ENCODE results near the gene NOG.

NOG gene

DNA sequence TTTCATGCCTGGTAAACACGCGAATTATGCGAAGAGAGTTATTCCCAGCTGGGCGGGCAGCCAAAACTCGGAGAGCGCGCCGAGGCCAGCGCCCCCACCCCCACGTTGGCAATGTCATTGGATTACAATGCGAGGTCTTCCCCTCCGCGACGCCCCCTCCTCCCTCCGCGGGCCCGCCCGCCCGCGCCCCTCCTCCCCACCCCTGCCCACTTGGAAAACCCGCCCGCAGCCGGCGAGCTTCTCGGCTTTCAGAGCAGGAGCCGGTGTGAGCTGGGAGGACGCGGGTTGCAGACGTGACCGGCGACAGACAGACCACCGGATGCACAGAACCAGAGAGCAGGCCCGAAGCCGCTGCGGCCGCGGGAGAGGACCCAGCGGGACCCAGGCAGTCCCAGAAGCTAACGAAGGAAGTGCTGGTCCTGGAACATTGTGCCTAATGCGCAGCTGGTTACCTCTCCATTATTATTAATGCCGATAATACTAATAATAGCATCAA is 4.0 kb downstream of the NOG start:
- DNase-seq, result peak; percentile 24

DNA sequence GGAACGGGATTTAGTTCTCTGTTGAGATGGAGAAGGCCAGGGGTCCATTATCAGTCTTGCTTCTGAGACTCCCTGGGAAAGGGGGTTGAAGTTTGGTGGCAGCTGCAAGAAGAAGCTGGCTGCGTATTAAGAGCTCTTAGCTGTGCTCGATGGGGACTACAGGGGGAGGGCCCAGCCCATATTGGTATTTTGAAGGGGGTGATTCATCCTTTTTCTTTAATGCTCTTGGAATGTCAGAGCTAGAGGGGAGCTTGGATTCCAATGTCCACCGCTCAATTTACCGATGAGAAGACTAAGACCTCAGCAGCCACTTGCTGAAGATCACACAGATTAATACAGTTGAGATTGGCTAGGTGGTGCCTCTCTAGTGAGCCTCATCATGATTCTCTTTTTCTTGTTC is 5.0 kb downstream of the NOG start:
- DNase-seq, result no peak

- DNase-seq, result no peak
Measured at GRCh38 chr17:56599088-56599487, 5.6 kb downstream of the NOG start.

DNA sequence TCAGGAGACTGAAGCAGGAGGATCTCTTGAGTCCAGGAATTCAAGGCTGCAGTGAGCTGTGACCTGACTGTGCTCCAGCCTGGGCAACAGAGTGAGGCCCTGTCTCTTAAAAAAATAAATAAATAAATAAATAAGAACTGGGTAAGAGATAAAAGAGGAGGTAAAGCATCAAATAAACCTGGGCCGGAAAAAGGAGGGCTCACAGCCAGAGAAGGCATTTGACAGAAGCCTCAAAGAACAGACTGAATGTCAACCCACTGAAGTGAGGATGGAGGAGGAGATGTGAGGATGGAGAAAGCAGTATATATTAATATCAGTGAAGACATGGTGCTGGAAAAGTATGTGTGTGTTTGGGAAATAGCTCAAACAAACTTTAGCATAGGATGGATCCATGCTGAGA is 6.1 kb downstream of the NOG start:
- DNase-seq, result no peak

DNA sequence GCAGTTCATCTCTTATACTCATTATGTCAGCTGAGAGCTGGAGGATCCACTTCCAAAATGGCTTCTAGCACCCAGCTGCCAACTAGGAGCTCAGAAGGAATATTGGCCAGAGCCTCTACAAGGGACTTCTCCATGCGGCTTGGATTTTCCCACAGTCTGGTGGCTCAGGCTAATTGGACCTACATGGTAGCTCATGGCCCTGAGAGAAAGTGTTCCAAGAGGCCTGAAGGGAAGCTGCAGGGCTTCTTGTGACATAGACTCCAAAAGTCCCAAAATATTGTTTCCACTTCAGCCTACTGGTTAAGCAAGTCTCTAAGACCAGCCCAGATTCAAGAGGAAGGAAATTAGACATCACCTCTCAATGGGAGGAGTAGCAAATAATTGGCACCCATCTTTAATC is 6.8 kb downstream of the NOG start:
- no peak for DNase-seq

DNA sequence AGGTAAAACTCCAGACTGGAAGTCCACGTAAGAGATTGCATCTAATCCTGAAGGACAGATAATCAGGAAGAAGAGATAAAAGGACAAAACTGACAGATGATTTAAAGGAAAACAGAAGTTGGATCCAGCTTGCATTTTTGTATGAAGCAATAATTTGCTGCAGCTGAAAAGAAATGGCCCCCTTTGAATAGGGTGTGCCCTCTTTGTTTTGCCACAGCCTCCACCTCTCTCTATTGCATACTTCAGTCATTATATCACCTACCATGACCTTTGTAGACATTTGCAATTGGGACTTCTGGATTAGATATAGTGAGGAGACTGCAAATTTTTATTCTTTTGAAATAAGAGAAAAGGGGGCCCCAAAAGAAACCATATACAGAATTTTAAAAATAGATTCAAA is 8.1 kb downstream of the NOG start:
- DNase-seq, result no peak

GRCh38 chr17:56602292-56603130 is 9.0 kb downstream of the NOG start:
- DNase-seq, result no peak

GRCh38 chr17:56603486-56604238 is 10.2 kb downstream of the NOG start:
- DNase-seq, result no peak

- DNase-seq, result no peak
Measured at GRCh38 chr17:56604691-56605290, 11.3 kb downstream of the NOG start.

GRCh38 chr17:56608944-56609343 is 15.4 kb downstream of the NOG start:
- no peak for DNase-seq

GRCh38 chr17:56610321-56610720 is 16.8 kb downstream of the NOG start:
- no peak for DNase-seq

GRCh38 chr17:56613131-56613530 is 19.6 kb downstream of the NOG start:
- no peak for DNase-seq

DNA sequence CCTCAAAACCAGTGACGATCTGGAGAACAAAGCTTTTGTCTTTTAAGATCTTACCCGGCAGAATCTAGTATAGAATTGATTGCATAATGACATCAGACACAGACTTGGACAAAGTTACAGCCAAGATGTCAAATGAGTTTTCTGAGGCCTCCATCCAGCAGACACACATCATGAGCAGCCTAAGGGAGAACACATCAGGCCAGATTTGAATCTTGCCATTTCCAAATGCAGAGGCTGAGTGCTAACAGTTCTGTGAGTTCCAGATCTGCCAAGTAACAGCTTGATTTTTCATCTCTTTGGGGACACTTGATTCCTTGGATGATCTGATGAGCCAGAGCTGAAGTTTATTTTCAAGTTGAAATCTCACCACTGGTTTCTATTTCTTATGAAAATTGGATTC is 21.0 kb downstream of the NOG start:
- no peak for DNase-seq

GRCh38 chr17:56616239-56616638 is 22.7 kb downstream of the NOG start:
- no peak for DNase-seq

DNA sequence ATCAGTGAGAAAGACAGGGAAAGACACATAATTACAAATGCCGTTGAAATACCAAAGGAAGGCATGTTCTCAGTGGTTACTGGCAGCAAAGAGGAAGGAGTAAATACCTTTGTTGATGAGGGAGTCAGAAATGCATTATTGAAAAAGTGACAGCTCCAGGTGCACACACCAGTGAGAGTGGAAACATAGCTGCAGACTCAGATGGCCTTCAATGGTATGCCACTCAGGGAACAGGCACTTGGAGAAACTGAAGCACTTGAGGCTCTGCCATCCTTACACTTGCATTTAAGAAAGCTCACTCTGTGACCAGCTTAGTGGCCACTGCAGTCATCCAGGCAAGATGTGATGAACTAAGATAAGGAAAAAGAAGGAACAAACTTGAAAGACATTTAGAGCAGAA is 29.9 kb downstream of the NOG start:
- no peak for DNase-seq

DNA sequence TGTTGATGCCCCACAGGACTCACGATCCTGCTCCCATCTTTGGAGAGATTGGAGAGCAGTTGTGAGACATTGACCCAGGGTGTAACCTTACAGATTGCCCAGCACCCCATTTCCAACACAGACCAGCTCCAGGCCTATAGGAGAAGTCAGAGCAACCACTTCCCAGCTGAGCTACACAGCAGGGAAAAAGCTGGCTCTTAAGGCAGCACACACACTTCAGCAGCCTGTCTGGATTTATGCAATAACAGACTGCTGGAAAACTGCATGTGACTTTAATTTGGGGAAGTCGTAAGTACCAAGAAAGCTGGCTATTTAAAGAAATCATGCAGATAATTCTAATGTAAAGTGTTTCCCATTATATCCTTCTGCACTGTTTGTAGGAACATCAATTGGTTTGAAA is 30.8 kb downstream of the NOG start:
- DNase-seq, result no peak

GRCh38 chr17:56624912-56625311 is 31.4 kb downstream of the NOG start:
- no peak for DNase-seq

DNA sequence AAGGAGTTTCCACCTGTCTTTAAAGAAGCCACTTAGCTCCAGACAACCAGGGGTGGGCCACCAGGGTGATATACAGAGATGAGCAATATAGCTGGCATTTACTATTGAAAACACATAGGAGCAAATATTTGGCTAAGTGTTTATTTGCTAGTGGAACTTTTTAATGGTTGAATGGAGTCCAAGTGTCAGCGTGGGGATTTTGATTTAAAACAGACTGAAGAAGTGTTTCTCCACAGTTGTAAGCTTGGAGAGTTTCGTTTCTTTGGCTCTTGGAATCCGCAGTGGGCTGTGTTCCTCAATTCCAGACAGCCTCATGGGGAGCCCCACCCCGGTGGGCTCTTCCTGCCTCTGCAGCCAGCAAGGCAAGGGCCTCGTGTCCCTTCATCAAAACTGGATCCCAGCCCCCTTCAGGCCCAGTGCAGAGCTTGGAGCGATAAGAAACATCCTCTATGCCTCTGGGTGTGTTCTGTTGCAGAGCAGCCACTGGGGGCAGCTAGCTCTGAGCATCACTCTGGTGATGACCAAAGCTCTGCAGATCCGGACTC is 36.1 kb downstream of the NOG start:
- DNase-seq, result peak; percentile 22

DNA sequence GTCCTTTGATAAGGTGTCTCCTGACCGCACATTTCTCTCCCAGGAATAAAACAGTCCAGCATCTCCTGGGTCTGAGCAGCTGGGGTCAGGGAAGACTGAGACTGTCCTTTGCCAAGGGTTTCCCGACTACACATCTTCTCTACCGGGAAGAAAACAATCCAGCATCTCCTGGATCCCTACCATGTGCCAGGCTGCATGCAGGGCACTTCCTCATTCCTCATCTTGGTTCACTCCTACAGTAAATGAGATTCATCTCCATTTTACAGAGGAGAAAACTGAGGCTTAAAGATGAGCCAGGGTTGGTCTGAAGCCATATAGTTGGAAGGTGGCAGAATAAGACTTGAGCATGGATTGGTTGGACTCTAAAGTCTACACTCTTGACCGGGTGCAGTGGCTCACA is 36.7 kb downstream of the NOG start:
- DNase-seq, result no peak

DNA sequence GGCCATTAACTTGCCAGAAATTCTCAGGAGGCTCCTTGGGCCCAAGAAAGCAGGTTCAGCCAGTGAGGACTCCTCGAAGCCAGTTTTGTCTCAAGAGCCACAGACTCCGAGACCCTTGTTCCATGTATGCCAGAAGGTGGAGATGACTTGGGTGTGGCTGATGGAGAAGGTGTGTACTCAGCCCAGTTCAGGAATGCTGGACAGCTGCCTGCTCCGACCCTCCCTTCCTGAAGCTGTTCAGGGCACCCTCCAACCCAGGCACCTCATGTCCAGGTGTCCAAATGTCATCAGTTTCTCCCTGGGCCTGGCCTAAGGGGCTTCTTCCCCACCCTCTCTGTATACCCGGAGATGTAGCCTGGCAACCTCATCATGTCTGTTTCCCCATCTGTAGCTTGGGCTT is 40.2 kb downstream of the NOG start:
- no peak for DNase-seq

GRCh38 chr17:56635641-56636040 is 42.1 kb downstream of the NOG start:
- DNase-seq, result no peak

DNA sequence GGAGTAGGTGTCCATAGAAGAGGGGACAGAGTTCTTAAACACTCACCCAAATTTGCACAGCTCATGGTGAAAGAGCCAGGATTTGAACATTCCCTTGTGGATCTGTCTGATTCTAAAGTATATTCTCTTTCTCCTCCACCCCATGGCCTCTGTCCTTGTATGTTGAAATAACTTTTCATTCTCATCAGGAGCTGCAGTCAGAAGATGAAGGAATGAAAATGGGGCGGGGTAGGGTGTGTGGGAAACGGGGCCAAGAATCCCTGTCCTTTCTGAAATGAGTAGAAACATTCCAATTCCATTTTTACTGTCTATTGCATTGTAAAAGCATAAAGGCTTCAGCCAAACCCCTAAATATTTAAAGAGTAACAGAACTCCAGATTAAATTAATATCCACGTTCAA is 42.8 kb downstream of the NOG start:
- no peak for DNase-seq

DNA sequence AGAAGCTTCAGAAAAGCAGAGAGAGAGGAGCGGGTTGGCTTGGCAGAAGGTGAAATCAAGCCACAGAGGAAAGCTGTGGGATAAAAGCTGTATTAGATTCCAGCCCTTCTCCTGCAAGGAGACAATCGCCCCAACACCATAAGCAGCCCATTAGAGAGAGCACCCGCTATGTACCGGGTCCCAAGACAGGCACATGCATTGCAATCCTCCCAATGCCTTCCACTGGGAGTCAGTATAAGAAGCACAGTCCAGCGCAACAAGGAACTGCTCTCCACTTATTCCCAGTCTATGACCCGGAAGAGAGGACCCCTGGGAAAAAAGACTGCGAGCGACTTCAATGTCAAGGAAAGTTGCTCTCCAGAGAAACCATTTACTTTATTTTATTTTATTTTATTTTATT is 43.8 kb downstream of the NOG start:
- DNase-seq, result no peak

DNA sequence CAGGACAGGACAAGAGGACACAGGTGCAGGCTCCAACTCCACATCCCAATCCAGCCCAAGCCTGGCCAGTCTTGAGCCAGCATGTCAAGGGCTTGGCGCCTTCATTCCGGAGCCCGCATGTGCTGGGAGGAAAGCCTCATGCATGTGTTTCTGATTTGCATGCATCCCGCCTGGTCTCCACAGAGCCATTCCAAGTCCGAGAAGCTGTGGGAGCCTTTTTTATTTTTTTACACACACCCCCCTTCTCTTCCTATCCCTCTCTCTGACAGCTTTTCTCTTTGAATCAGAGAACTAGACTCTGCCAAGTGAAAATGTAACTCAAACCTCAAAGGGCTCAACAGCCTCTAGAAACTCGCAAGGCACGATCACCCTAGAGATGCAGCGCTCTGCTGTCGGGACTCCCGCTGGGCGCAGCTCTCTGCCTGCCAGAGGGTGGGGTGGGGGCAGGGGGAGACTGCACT is 45.1 kb downstream of the NOG start:
- peak; percentile 13 for DNase-seq
